ENCODE data around the gene CAPZB. TPM values are rescaled to one million over a fixed set of nuclear protein-coding genes. Genes with fewer than 3 reads are reported as not detected.
A peak's percentile ranks its signal among the peaks of the same experiment; 100 is the strongest.

The CAPZB gene
- total and polyA plus RNA-seq, 10 donors: 139 to 386 (median 277) TPM

DNA sequence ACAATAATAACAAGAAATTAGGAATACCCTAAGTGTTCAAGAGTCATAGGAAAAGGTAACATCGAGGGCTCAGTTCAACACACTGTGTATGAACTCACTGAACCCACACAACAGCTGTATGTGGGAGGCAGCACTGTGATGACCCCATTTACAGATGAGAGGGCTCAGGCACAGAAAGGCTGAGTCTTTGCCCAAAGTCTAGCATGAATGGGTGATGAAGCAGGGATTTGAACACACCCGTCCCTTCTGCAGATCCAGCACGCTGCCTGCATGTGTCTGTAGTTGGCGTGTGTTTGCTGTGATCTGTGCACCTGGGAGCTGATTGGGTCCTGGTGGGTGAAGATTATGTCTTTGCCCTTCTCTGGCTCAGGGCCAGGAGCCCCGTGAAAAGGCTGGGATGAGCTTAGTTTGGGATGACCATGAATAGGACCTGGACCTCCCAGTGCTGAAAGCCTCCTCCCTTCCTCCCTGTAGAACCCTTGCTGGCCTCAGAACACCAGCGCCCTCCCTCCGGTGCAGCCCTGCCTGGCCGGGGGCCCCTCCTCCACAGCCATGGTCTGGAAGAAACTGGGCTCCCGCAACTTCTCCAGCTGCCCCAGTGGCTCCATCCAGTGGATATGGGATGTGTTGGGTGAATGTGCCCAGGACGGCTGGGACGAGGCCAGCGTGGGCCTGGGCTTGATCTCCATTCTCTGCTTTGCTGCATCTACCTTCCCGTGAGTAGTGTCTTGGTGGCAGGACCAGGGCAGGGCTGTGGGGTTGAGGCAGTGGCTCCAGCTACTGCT, 168.0 kb downstream of the CAPZB start:
- Histone ChIP-seq H3K9me3 (no peaks in the 10 kb centered on the region), H3K36me3 (peaks cover 0 to 43% (median 9%) of the 10 kb centered on the region in 6 donors), H3K4me1 (peaks cover 44 to 63% (median 53%) of the 10 kb centered on the region in 6 donors), H3K27ac (no peak overlapping the region), H3K4me3 (no peak overlapping the region), H3K27me3 (replicated peaks in 1 of 7) (no peaks in the 10 kb centered on the region)
- intact Hi-C loops (cut with DNase I; ENCODE audit: low total_unique reads): no loop called here
- no peak for TF ChIP-seq POLR2A (IDR thresholded peaks at IDR 0.05)
- TF ChIP-seq, protein P1, sequence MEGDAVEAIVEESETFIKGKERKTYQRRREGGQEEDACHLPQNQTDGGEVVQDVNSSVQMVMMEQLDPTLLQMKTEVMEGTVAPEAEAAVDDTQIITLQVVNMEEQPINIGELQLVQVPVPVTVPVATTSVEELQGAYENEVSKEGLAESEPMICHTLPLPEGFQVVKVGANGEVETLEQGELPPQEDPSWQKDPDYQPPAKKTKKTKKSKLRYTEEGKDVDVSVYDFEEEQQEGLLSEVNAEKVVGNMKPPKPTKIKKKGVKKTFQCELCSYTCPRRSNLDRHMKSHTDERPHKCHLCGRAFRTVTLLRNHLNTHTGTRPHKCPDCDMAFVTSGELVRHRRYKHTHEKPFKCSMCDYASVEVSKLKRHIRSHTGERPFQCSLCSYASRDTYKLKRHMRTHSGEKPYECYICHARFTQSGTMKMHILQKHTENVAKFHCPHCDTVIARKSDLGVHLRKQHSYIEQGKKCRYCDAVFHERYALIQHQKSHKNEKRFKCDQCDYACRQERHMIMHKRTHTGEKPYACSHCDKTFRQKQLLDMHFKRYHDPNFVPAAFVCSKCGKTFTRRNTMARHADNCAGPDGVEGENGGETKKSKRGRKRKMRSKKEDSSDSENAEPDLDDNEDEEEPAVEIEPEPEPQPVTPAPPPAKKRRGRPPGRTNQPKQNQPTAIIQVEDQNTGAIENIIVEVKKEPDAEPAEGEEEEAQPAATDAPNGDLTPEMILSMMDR (IDR thresholded peaks at IDR 0.05 in 8 of 11, conservative IDR thresholded peaks at IDR 0.05 in 3 of 11): no peak
- no peak for TF ChIP-seq POLR2AphosphoS5 (IDR thresholded peaks at IDR 0.05)
- WGBS, 5 donors: 79 to 90% (median 85%) methylated on average over 10 to 13 of the region's 13 CpGs
- DNase-seq: peak; percentile 63

DNA sequence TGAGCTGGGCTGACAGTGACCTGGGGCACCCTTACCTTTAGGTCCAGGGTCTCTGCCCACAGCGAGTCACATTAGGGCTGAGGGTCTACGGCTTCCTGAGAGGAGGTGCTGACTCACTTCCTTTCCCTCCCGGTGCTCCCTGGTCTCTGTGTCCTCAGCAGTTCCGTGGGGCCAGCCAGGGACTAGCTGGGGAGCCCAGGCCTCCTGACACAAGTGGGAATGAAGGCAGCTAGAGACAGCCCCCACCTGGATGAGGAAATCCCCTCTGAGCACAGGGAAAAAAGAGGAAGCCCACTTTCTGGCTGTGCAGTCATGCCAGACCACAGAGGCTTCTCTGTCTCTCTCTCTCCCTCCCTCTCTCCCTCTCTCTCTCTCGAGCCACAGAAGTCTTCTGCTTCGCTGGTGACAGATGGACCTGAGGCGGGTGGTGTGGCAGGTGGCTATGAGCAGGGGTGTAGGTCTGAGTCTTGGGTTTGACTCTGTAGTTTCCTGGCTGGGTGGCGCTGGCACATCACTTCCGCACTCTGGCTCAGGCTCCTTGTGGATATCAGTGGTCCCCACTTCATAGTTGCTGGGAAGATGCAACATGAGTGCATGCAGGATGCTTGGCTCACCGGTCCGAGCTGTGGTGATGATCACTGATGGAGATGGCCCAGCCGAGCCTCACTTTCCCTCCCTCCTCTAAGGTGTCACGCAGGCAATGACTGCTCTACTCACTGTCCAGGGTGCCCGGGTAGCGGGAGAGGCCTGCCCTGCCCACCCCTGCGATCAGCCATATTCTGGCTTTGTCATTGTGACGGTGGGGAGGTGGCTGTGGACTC, 169.8 kb downstream of the CAPZB start:
- Histone ChIP-seq H3K4me3 (peak overlapping the region in 1 of 8 donors; percentile 19), H3K9me3 (no peaks in the 10 kb centered on the region), H3K4me1 (peaks cover 50 to 75% (median 65%) of the 10 kb centered on the region in 6 donors), H3K27ac (peak overlapping the region in 5 of 8 donors; percentile 38 to 92 (median 60)), H3K36me3 (peaks cover 0 to 30% (median 9%) of the 10 kb centered on the region in 6 donors), H3K27me3 (replicated peaks in 1 of 7) (no peaks in the 10 kb centered on the region)
- TF ChIP-seq, protein P1 (IDR thresholded peaks at IDR 0.05 in 8 of 11, conservative IDR thresholded peaks at IDR 0.05 in 3 of 11): no peak
- peak in 2 of 3 donors; percentile 35 to 36 for TF ChIP-seq POLR2AphosphoS5 (IDR thresholded peaks at IDR 0.05)
- peak; percentile 81 for DNase-seq
- intact Hi-C loops (cut with DNase I; ENCODE audit: low total_unique reads): no loop called here
- WGBS, 5 donors: 45 to 60% (median 49%) methylated on average over 17 of the region's 17 CpGs

DNA sequence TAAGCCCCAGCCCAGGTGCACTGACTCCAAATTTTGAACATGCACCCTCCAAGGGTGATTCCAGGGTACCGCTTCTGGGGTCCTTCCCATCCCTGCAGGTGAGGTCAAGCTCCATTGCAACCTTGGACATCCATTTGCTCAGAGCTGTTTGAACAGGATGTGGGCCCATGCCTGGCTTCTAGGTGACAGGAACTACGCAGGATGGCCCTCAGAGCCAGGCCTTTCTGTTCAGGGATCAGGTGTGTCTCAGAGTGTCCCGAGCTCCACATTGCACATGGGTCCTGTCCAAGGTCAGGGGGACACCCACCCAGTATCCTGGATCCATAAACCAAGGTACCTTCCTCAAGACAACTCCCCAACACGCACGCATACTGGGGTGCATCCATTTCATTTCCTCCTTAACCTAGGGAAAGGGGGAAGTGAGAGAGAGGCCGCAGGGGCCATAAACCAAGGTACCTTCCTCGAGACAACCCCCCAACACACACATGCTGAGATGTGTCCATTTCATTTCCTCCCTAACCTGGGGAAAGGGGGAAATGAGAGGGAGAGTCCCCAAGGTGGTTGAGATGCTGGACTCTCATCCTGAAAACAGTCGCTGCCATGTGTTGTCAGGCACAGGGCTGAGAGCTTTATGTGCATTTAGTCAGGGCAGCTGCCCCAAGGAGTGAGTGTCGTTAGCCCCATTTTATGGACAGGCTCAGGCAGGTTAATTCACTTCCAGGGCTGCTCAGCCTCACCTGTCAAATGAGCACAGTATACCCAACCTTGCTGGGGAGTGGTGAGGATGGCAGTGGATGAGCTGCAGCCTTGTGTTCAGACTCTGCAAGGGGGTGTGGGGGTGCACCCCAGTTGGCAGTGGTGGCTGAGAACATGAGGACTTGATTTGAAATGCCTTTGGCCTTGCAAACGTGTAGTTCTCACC, 171.1 kb downstream of the CAPZB start:
- 54 to 76% (median 61%) methylated on average over 8 to 10 of the region's 10 CpGs for whole genome bisulfite sequencing, 5 donors
- H3K27me3 ChIP-seq (replicated peaks in 1 of 7): no peaks in the 10 kb centered on the region
- peak; percentile 67 for DNase-seq
- intact Hi-C loops (cut with DNase I; ENCODE audit: low total_unique reads): no loop called here
- no peaks in the 10 kb centered on the region for H3K9me3 ChIP-seq
- peak overlapping the region in 7 of 8 donors; percentile 10 to 92 (median 42) for H3K27ac ChIP-seq
- peak overlapping the region in 1 of 8 donors; percentile 99 for H3K4me3 ChIP-seq
- TF ChIP-seq POLR2A (IDR thresholded peaks at IDR 0.05) (no peak), POLR2AphosphoS5 (IDR thresholded peaks at IDR 0.05) (no peak)
- TF ChIP-seq, protein P1 (IDR thresholded peaks at IDR 0.05 in 8 of 11, conservative IDR thresholded peaks at IDR 0.05 in 3 of 11): no peak
- H3K36me3 ChIP-seq: peaks cover 0 to 22% (median 8%) of the 10 kb centered on the region in 6 donors
- peaks cover 50 to 85% (median 66%) of the 10 kb centered on the region in 6 donors for H3K4me1 ChIP-seq

Measured in spleen (tissue), 11 donors.